Spinal cord (tissue), 10 donors: ENCODE results near the gene SPAG16. TPM values are rescaled to one million over a fixed set of nuclear protein-coding genes. Genes with fewer than 3 reads are reported as not detected.
A peak's percentile ranks its signal among the peaks of the same experiment; 100 is the strongest.
"Not testable (repeated sequence)": the region's sequence is repeated elsewhere in the genome, so short reads cannot be mapped to it uniquely, and the experiment has no call there.

Experiments used
- DNase-seq, 6 donors: peaks; one replicate each; pipeline versions ENCODE4 v3.0.0 to v3.0.0-alpha.2; 2013 to 2015; ENCODE audit warnings: low spot score in 6 of 6, low read depth in 4 of 6
- H3K27ac ChIP-seq: one replicate; pipeline ENCODE4 v1.5.1; 2013; ENCODE audit warnings: low read depth, low read length, control low read depth
- H3K27me3 ChIP-seq: one replicate; pipeline ENCODE4 v1.6.1; 2013; ENCODE audit warnings: low read length; ENCODE audit not compliant: control insufficient read depth, insufficient read depth
- H3K36me3 ChIP-seq: one replicate; pipeline ENCODE4 v1.6.1; 2013; ENCODE audit warnings: low read length; ENCODE audit not compliant: control insufficient read depth, insufficient read depth
- H3K4me1 ChIP-seq: one replicate; pipeline ENCODE4 v1.6.1; 2013; ENCODE audit warnings: low read length; ENCODE audit not compliant: control insufficient read depth, insufficient read depth
- H3K4me3 ChIP-seq: one replicate; pipeline ENCODE4 v1.5.1; 2013; ENCODE audit warnings: low read depth, low read length, control low read depth
- H3K9me3 ChIP-seq: one replicate; pipeline ENCODE4 v1.6.1; 2013; ENCODE audit warnings: low read length; ENCODE audit not compliant: control insufficient read depth, insufficient read depth
- WGBS: methylation state at CpG from one replicate; pipeline ENCODE4 v1.1.5; 2013; ENCODE audit warnings: missing lambda C conversion rate; ENCODE audit not compliant: insufficient coverage; 5-methylcytosine and 5-hydroxymethylcytosine counted together
- polyA plus RNA-seq, 2 donors: library from polyadenylated mRNA; unstranded; fragments of 120-200 nt; gene quantifications; one replicate each; pipeline ENCODE4 v1.2.1, GENCODE V29; 2013; ENCODE audit not compliant: insufficient read length in 2 of 2
- total RNA-seq, 2 donors: library from RNA; depleted of rRNA in 1 of 2; stranded (reverse); fragments of 120-200 nt in 1 of 2; fragments of >200 nt in 1 of 2; gene quantifications; one replicate each; pipeline versions ENCODE4 v1.2.3 to v1.2.4, GENCODE V29; 2013 to 2014
- donor health status: healthy.

Gene SPAG16
- total and polyA plus RNA-seq, 4 donors, result 47.4 to 86.2 (median 74.2) TPM

- 100% methylated on average over 1 of the region's 1 CpG for WGBS
- H3K4me1 ChIP-seq, result no peaks in the 10 kb centered on the region
- H3K36me3 ChIP-seq, result no peaks in the 10 kb centered on the region
- no peak for DNase-seq
- H3K4me3 ChIP-seq, result no peak overlapping the region
- H3K27ac ChIP-seq, result no peak overlapping the region
- no peaks in the 10 kb centered on the region for H3K9me3 ChIP-seq
- H3K27me3 ChIP-seq, result no peaks in the 10 kb centered on the region
These were observed 650.3 kb downstream of the SPAG16 start for GRCh38 chr2:213934560-213934959.

GRCh38 chr2:213958086-213958485, 673.8 kb downstream of the SPAG16 start:
- no peaks in the 10 kb centered on the region for H3K27me3 ChIP-seq
- H3K27ac ChIP-seq, result no peak overlapping the region
- H3K4me1 ChIP-seq, result no peaks in the 10 kb centered on the region
- 100% methylated on average over 1 of the region's 2 CpGs for WGBS
- H3K4me3 ChIP-seq, result no peak overlapping the region
- H3K9me3 ChIP-seq, result no peaks in the 10 kb centered on the region
- DNase-seq, result no peak
- no peaks in the 10 kb centered on the region for H3K36me3 ChIP-seq

GRCh38 chr2:213959589-213959988, 675.3 kb downstream of the SPAG16 start:
- no peak for DNase-seq
- no peaks in the 10 kb centered on the region for H3K36me3 ChIP-seq
- no peaks in the 10 kb centered on the region for H3K27me3 ChIP-seq
- H3K9me3 ChIP-seq, result no peaks in the 10 kb centered on the region
- H3K27ac ChIP-seq, result no peak overlapping the region
- no peak overlapping the region for H3K4me3 ChIP-seq
- no CpG with 5 or more reads among the region's 1 CpG for WGBS
- H3K4me1 ChIP-seq, result no peaks in the 10 kb centered on the region

- H3K36me3 ChIP-seq, result no peaks in the 10 kb centered on the region
- H3K9me3 ChIP-seq, result no peaks in the 10 kb centered on the region
- H3K4me1 ChIP-seq, result no peaks in the 10 kb centered on the region
- DNase-seq, result peak in 1 of 6 donors; percentile 77
- no peaks in the 10 kb centered on the region for H3K27me3 ChIP-seq
- H3K4me3 ChIP-seq, result no peak overlapping the region
- H3K27ac ChIP-seq, result no peak overlapping the region
These were observed 687.3 kb downstream of the SPAG16 start for GRCh38 chr2:213971536-213971935.

- no peak overlapping the region for H3K27ac ChIP-seq
- no peaks in the 10 kb centered on the region for H3K27me3 ChIP-seq
- H3K36me3 ChIP-seq, result no peaks in the 10 kb centered on the region
- H3K9me3 ChIP-seq, result no peaks in the 10 kb centered on the region
- WGBS, result no CpG with 5 or more reads among the region's 3 CpGs
- H3K4me1 ChIP-seq, result no peaks in the 10 kb centered on the region
- DNase-seq, result no peak
- H3K4me3 ChIP-seq, result no peak overlapping the region
These were observed 696.6 kb downstream of the SPAG16 start for GRCh38 chr2:213980883-213981282.

GRCh38 chr2:213989207-213989606, 704.9 kb downstream of the SPAG16 start:
- no peak overlapping the region for H3K4me3 ChIP-seq
- H3K27ac ChIP-seq, result no peak overlapping the region
- WGBS, result 100% methylated on average over 2 of the region's 3 CpGs
- H3K9me3 ChIP-seq, result no peaks in the 10 kb centered on the region
- no peak for DNase-seq
- no peaks in the 10 kb centered on the region for H3K36me3 ChIP-seq
- H3K4me1 ChIP-seq, result no peaks in the 10 kb centered on the region
- H3K27me3 ChIP-seq, result no peaks in the 10 kb centered on the region

- no peaks in the 10 kb centered on the region for H3K4me1 ChIP-seq
- no peaks in the 10 kb centered on the region for H3K36me3 ChIP-seq
- H3K4me3 ChIP-seq, result no peak overlapping the region
- H3K9me3 ChIP-seq, result no peaks in the 10 kb centered on the region
- no peaks in the 10 kb centered on the region for H3K27me3 ChIP-seq
- no peak overlapping the region for H3K27ac ChIP-seq
- DNase-seq, result no peak
- WGBS, result 80% methylated on average over 1 of the region's 5 CpGs
These were observed 707.3 kb downstream of the SPAG16 start for GRCh38 chr2:213991453-213992108.

- no peaks in the 10 kb centered on the region for H3K9me3 ChIP-seq
- DNase-seq, result no peak
These were observed 711.3 kb downstream of the SPAG16 start for GRCh38 chr2:213995400-213996105.

GRCh38 chr2:213998976-213999375, 714.7 kb downstream of the SPAG16 start:
- H3K27me3 ChIP-seq, H3K36me3 ChIP-seq, H3K4me3 ChIP-seq, H3K27ac ChIP-seq, H3K9me3 ChIP-seq, DNase-seq, H3K4me1 ChIP-seq: not testable (repeated sequence)
- WGBS, result 75% methylated on average over 2 of the region's 3 CpGs

More at GRCh38 chr2:213995400-213996105, 711.3 kb downstream of the SPAG16 start:
- no peaks in the 10 kb centered on the region for H3K36me3 ChIP-seq
- no peaks in the 10 kb centered on the region for H3K27me3 ChIP-seq
- no CpG with 5 or more reads among the region's 1 CpG for WGBS
- no peaks in the 10 kb centered on the region for H3K4me1 ChIP-seq
- no peak overlapping the region for H3K27ac ChIP-seq
- no peak overlapping the region for H3K4me3 ChIP-seq

- 94% methylated on average over 4 of the region's 6 CpGs for WGBS
- Histone ChIP-seq H3K36me3 (no peaks in the 10 kb centered on the region), H3K4me1 (no peaks in the 10 kb centered on the region), H3K4me3 (no peak overlapping the region), H3K27ac (no peak overlapping the region), H3K27me3 (no peaks in the 10 kb centered on the region), H3K9me3 (no peaks in the 10 kb centered on the region)
- no peak for DNase-seq
These were observed 720.2 kb downstream of the SPAG16 start for GRCh38 chr2:214004463-214004862.
